Activated naive CD4-positive, alpha-beta T cell treated with anti-CD3 and anti-CD28 coated beads, Interleukin-2, amount 50 U/mL, for 72 hours (primary cell): ENCODE measurements around the gene MYL9. TPM values are rescaled to one million over a fixed set of nuclear protein-coding genes. Genes with fewer than 3 reads are reported as not detected.
"Not testable (repeated sequence)": the region's sequence is repeated elsewhere in the genome, so short reads cannot be mapped to it uniquely, and the experiment has no call there.

Source experiments
- ATAC-seq, 2 donors: fragments of 150-1000 bp; cut with Tn5 transposase; 2 replicates each; pipeline ENCODE4 v1.10.0; 2021; ENCODE audit warnings: mild to moderate bottlenecking in 2 of 2, moderate library complexity in 2 of 2
- DNase-seq, 2 donors: peaks; one replicate each; pipeline ENCODE4 v3.0.0; 2021 to 2022; ENCODE audit warnings: low spot score in 2 of 2
- H3K27ac Mint-ChIP-seq, 2 donors: one replicate each; pipeline ENCODE4 v1.8.0; 2022; ENCODE audit warnings: mild to moderate bottlenecking in 2 of 2, mixed read lengths in 2 of 2
- H3K36me3 Mint-ChIP-seq, 2 donors: one replicate each; pipeline ENCODE4 v1.8.0; 2022; ENCODE audit warnings: mixed read lengths in 2 of 2
- H3K9me3 Mint-ChIP-seq, 2 donors: one replicate each; pipeline ENCODE4 v1.8.0; 2022; ENCODE audit warnings: mixed read lengths in 2 of 2
- total RNA-seq, 2 donors: library from RNA; stranded (reverse); gene quantifications; one replicate each; pipeline ENCODE4 v1.2.3, GENCODE V29; 2022

Gene MYL9
- total RNA-seq, 2 donors from 2014 or later, result 0.57 to 0.95 TPM

GRCh38 chr20:36519944-36520343, 21.4 kb upstream of the MYL9 start:
- no peaks in the 10 kb centered on the region for H3K9me3 Mint-ChIP-seq
- H3K36me3 Mint-ChIP-seq, result no peaks in the 10 kb centered on the region
- no peak for DNase-seq
- peak overlapping the region in 1 of 2 donors; percentile 80 for H3K27ac Mint-ChIP-seq
- peak in 1 of 2 donors; percentile 40 for ATAC-seq

- no peak for ATAC-seq
- no peaks in the 10 kb centered on the region for H3K36me3 Mint-ChIP-seq
These were observed 19.8 kb upstream of the MYL9 start for GRCh38 chr20:36521526-36521925.

GRCh38 chr20:36522412-36522811, 18.9 kb upstream of the MYL9 start:
- H3K36me3 Mint-ChIP-seq, ATAC-seq, DNase-seq, H3K27ac Mint-ChIP-seq, H3K9me3 Mint-ChIP-seq: not testable (repeated sequence)

More at GRCh38 chr20:36521526-36521925, 19.8 kb upstream of the MYL9 start:
- DNase-seq, result no peak
- peak overlapping the region in 1 of 2 donors; percentile 61 for H3K27ac Mint-ChIP-seq
- H3K9me3 Mint-ChIP-seq, result no peaks in the 10 kb centered on the region

GRCh38 chr20:36523341-36523740, 18.0 kb upstream of the MYL9 start:
- Mint-ChIP-seq H3K27ac (no peak overlapping the region), H3K9me3 (no peaks in the 10 kb centered on the region), H3K36me3 (no peaks in the 10 kb centered on the region)
- ATAC-seq, result no peak
- DNase-seq, result no peak

GRCh38 chr20:36525620-36526365, 15.5 kb upstream of the MYL9 start:
- Mint-ChIP-seq H3K36me3 (no peaks in the 10 kb centered on the region), H3K27ac (peak overlapping the region in 1 of 2 donors; percentile 25), H3K9me3 (no peaks in the 10 kb centered on the region)
- DNase-seq, result no peak
- no peak for ATAC-seq

- H3K36me3 Mint-ChIP-seq, result no peaks in the 10 kb centered on the region
- DNase-seq (no peak), ATAC-seq (no peak)
- H3K9me3 Mint-ChIP-seq, result no peaks in the 10 kb centered on the region
- H3K27ac Mint-ChIP-seq, result peak overlapping the region in 1 of 2 donors; percentile 14
These were observed 14.8 kb upstream of the MYL9 start for GRCh38 chr20:36526521-36527011.

GRCh38 chr20:36527331-36528125, 13.8 kb upstream of the MYL9 start:
- ATAC-seq (no peak), DNase-seq (no peak)
- H3K27ac Mint-ChIP-seq, result no peak overlapping the region
- no peaks in the 10 kb centered on the region for H3K9me3 Mint-ChIP-seq
- no peaks in the 10 kb centered on the region for H3K36me3 Mint-ChIP-seq

GRCh38 chr20:36528176-36528874, 13.0 kb upstream of the MYL9 start:
- no peaks in the 10 kb centered on the region for H3K36me3 Mint-ChIP-seq
- peak overlapping the region in 1 of 2 donors; percentile 26 for H3K27ac Mint-ChIP-seq
- no peak for ATAC-seq
- no peaks in the 10 kb centered on the region for H3K9me3 Mint-ChIP-seq
- no peak for DNase-seq

GRCh38 chr20:36528875-36529417, 12.4 kb upstream of the MYL9 start:
- H3K9me3 Mint-ChIP-seq, result no peaks in the 10 kb centered on the region
- DNase-seq (no peak), ATAC-seq (no peak)
- no peaks in the 10 kb centered on the region for H3K36me3 Mint-ChIP-seq
- H3K27ac Mint-ChIP-seq, result peak overlapping the region in 1 of 2 donors; percentile 26

- ATAC-seq (no peak), DNase-seq (no peak)
- H3K9me3 Mint-ChIP-seq, result no peaks in the 10 kb centered on the region
- H3K36me3 Mint-ChIP-seq, result no peaks in the 10 kb centered on the region
- peak overlapping the region in 1 of 2 donors; percentile 11 for H3K27ac Mint-ChIP-seq
These were observed 8.9 kb upstream of the MYL9 start for GRCh38 chr20:36532388-36532787.

- ATAC-seq, result no peak
- Mint-ChIP-seq H3K9me3 (no peaks in the 10 kb centered on the region), H3K36me3 (no peaks in the 10 kb centered on the region), H3K27ac (peak overlapping the region in 1 of 2 donors; percentile 11)
- no peak for DNase-seq
These were observed 8.5 kb upstream of the MYL9 start for GRCh38 chr20:36532822-36533221.

GRCh38 chr20:36538026-36538722, 3.1 kb upstream of the MYL9 start:
- ATAC-seq (no peak), DNase-seq (no peak)
- Mint-ChIP-seq H3K9me3 (no peaks in the 10 kb centered on the region), H3K27ac (no peak overlapping the region), H3K36me3 (no peaks in the 10 kb centered on the region)

GRCh38 chr20:36540551-36541211, 638 bp upstream of the MYL9 start:
- DNase-seq (no peak), ATAC-seq (no peak)
- H3K36me3 Mint-ChIP-seq, result no peaks in the 10 kb centered on the region
- no peaks in the 10 kb centered on the region for H3K9me3 Mint-ChIP-seq
- H3K27ac Mint-ChIP-seq, result no peak overlapping the region

GRCh38 chr20:36541768-36542488, 609 bp downstream of the MYL9 start:
- no peaks in the 10 kb centered on the region for H3K9me3 Mint-ChIP-seq
- no peak for DNase-seq
- no peaks in the 10 kb centered on the region for H3K36me3 Mint-ChIP-seq
- no peak for ATAC-seq
- no peak overlapping the region for H3K27ac Mint-ChIP-seq

- Mint-ChIP-seq H3K27ac (no peak overlapping the region), H3K36me3 (no peaks in the 10 kb centered on the region), H3K9me3 (no peaks in the 10 kb centered on the region)
- DNase-seq, result no peak
- no peak for ATAC-seq
These were observed 1.3 kb downstream of the MYL9 start for GRCh38 chr20:36542516-36543183.
